ENCODE results near the gene CLIP2. TPM values are rescaled to one million over a fixed set of nuclear protein-coding genes. Genes with fewer than 3 reads are reported as not detected.
A peak's percentile ranks its signal among the peaks of the same experiment; 100 is the strongest.

Gene CLIP2
- total RNA-seq, 4 donors from 2014 or later: 9.6 to 23.3 (median 16.4) TPM

- no peak for TF ChIP-seq CTCF (IDR thresholded peaks at IDR 0.05)
- ATAC-seq (ENCODE audit: low FRiP score) (peak; percentile 55), DNase-seq (ENCODE audit: low spot score) (no peak)
Observed at GRCh38 chr7:74272305-74273038, 16.7 kb upstream of the CLIP2 start.

- DNase-seq (ENCODE audit: low spot score) (no peak), ATAC-seq (ENCODE audit: low FRiP score) (no peak)
- TF ChIP-seq CTCF (IDR thresholded peaks at IDR 0.05): no peak
Observed at GRCh38 chr7:74275401-74275881, 13.8 kb upstream of the CLIP2 start.

- DNase-seq (ENCODE audit: low spot score) (no peak), ATAC-seq (ENCODE audit: low FRiP score) (no peak)
- TF ChIP-seq CTCF (IDR thresholded peaks at IDR 0.05): no peak
Observed at GRCh38 chr7:74277636-74278035, 11.6 kb upstream of the CLIP2 start.

- TF ChIP-seq CTCF (IDR thresholded peaks at IDR 0.05): no peak
- ATAC-seq (ENCODE audit: low FRiP score) (no peak), DNase-seq (ENCODE audit: low spot score) (no peak)
Observed at GRCh38 chr7:74280985-74281384, 8.2 kb upstream of the CLIP2 start.

GRCh38 chr7:74282748-74283459, 6.3 kb upstream of the CLIP2 start:
- DNase-seq (ENCODE audit: low spot score) (no peak), ATAC-seq (ENCODE audit: low FRiP score) (no peak)
- TF ChIP-seq CTCF (IDR thresholded peaks at IDR 0.05): no peak

- no peak for ATAC-seq (ENCODE audit: low FRiP score)
- no peak for TF ChIP-seq CTCF (IDR thresholded peaks at IDR 0.05)
- no peak for DNase-seq (ENCODE audit: low spot score)
Observed at GRCh38 chr7:74283858-74284447, 5.3 kb upstream of the CLIP2 start.

Data from omental fat pad (tissue), 4 donors.